Osteocyte (in vitro differentiated cells): ENCODE data around the gene C20orf141. TPM values are rescaled to one million over a fixed set of nuclear protein-coding genes. Genes with fewer than 3 reads are reported as not detected.

Source experiments
- DNase-seq: peaks from one replicate; pipeline ENCODE4 v3.0.0; 2021; ENCODE audit warnings: mixed read lengths; ENCODE audit not compliant: unreplicated experiment; ENCODE audit errors: extremely low spot score
- H3K27ac Mint-ChIP-seq: one replicate; pipeline ENCODE4 v1.8.0; 2021; ENCODE audit warnings: mild to moderate bottlenecking, mixed read lengths; ENCODE audit not compliant: unreplicated experiment
- H3K27me3 Mint-ChIP-seq: one replicate; pipeline ENCODE4 v1.8.0; 2021; ENCODE audit warnings: mixed read lengths; ENCODE audit not compliant: unreplicated experiment
- H3K36me3 Mint-ChIP-seq: one replicate; pipeline ENCODE4 v1.8.0; 2021; ENCODE audit warnings: mixed read lengths; ENCODE audit not compliant: unreplicated experiment
- H3K4me1 Mint-ChIP-seq: one replicate; pipeline ENCODE4 v1.8.0; 2021; ENCODE audit warnings: mixed read lengths; ENCODE audit not compliant: unreplicated experiment
- H3K4me3 Mint-ChIP-seq: one replicate; pipeline ENCODE4 v1.8.0; 2021; ENCODE audit warnings: mild to moderate bottlenecking, moderate library complexity, mixed read lengths; ENCODE audit not compliant: unreplicated experiment
- H3K9me3 Mint-ChIP-seq: one replicate; pipeline ENCODE4 v1.8.0; 2021; ENCODE audit warnings: mixed read lengths; ENCODE audit not compliant: unreplicated experiment
- total RNA-seq: library from RNA; stranded (reverse); gene quantifications from 2 replicates; pipeline ENCODE4 v1.2.1, GENCODE V29; 2021
- TF ChIP-seq, protein P1 (sequence below): fragments of 200-600 bp; sonication (generic); IDR thresholded peaks from 2 replicates; pipeline ENCODE4 v1.5.0; 2021; ENCODE audit warnings: antibody characterized with exemption, mild to moderate bottlenecking, moderate library complexity

Gene C20orf141
- total RNA-seq, 1 donor from 2014 or later, result not detected

DNA sequence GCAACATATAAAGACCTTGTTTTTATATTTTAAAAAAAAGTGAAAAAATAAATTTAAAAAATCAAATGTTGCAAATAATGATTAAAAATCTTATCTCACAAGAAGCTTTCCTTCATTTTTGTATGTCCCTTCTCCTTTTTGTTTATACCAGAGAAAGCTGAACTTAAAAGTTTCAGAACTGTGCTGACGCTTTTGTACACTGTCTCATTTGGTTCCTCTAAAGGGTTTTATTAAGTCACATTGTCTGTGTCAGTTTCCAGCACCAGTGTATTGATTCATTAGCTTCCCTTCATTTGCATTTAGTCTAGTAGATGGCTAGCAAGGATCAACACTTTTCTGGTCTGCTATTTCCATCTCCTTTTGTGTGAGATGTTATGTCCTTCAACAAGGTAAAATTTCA, 19.0 kb downstream of the C20orf141 start:
- H3K27ac Mint-ChIP-seq, result no peak overlapping the region
- TF ChIP-seq, protein P1, sequence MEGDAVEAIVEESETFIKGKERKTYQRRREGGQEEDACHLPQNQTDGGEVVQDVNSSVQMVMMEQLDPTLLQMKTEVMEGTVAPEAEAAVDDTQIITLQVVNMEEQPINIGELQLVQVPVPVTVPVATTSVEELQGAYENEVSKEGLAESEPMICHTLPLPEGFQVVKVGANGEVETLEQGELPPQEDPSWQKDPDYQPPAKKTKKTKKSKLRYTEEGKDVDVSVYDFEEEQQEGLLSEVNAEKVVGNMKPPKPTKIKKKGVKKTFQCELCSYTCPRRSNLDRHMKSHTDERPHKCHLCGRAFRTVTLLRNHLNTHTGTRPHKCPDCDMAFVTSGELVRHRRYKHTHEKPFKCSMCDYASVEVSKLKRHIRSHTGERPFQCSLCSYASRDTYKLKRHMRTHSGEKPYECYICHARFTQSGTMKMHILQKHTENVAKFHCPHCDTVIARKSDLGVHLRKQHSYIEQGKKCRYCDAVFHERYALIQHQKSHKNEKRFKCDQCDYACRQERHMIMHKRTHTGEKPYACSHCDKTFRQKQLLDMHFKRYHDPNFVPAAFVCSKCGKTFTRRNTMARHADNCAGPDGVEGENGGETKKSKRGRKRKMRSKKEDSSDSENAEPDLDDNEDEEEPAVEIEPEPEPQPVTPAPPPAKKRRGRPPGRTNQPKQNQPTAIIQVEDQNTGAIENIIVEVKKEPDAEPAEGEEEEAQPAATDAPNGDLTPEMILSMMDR, result no peak
- peaks cover 22% of the 10 kb centered on the region for H3K36me3 Mint-ChIP-seq
- H3K4me1 Mint-ChIP-seq, result peaks cover 10% of the 10 kb centered on the region
- no peak overlapping the region for H3K4me3 Mint-ChIP-seq
- peaks cover 7% of the 10 kb centered on the region for H3K27me3 Mint-ChIP-seq
- H3K9me3 Mint-ChIP-seq, result no peaks in the 10 kb centered on the region
- no peak for DNase-seq

- peaks cover 16% of the 10 kb centered on the region for H3K4me1 Mint-ChIP-seq
- H3K27ac Mint-ChIP-seq, result no peak overlapping the region
- DNase-seq, result no peak
- H3K4me3 Mint-ChIP-seq, result no peak overlapping the region
- no peaks in the 10 kb centered on the region for H3K9me3 Mint-ChIP-seq
- peaks cover 24% of the 10 kb centered on the region for H3K36me3 Mint-ChIP-seq
- TF ChIP-seq, protein P1, result no peak
- no peaks in the 10 kb centered on the region for H3K27me3 Mint-ChIP-seq
Observed at GRCh38 chr20:2834401-2835110, 19.8 kb downstream of the C20orf141 start.

DNA sequence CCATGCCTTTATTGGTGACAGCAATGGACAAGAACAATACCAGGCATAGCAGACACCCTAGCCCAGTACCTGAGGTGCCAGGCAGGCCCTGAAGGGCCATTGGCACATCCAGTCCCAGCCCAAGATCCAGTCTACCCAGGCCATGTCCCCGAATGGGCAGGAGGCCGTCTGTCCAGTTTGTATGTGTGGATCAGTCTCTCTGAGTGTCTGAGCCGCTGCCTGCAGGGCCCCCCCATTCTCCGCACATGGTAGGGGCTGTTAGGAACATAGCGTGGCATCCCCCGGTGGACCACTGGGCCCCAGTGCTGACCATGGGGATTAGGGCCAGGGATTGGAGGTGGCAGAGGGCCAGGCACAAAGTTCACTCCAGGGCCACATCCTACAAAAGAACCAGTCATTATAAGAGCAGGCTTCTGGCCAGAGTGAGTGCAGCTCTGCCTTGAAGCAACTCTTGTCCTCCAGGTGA, 20.6 kb downstream of the C20orf141 start:
- Mint-ChIP-seq H3K9me3 (no peaks in the 10 kb centered on the region), H3K27ac (no peak overlapping the region), H3K4me1 (peaks cover 19% of the 10 kb centered on the region), H3K4me3 (no peak overlapping the region), H3K27me3 (no peaks in the 10 kb centered on the region), H3K36me3 (peaks cover 24% of the 10 kb centered on the region)
- no peak for DNase-seq
- TF ChIP-seq, protein P1, result no peak

- TF ChIP-seq, protein P1, result no peak
- no peak overlapping the region for H3K4me3 Mint-ChIP-seq
- H3K27ac Mint-ChIP-seq, result no peak overlapping the region
- H3K4me1 Mint-ChIP-seq, result peaks cover 20% of the 10 kb centered on the region
- H3K9me3 Mint-ChIP-seq, result no peaks in the 10 kb centered on the region
- peaks cover 24% of the 10 kb centered on the region for H3K36me3 Mint-ChIP-seq
- no peak for DNase-seq
- H3K27me3 Mint-ChIP-seq, result no peaks in the 10 kb centered on the region
Observed at GRCh38 chr20:2836035-2836434, 21.2 kb downstream of the C20orf141 start.

GRCh38 chr20:2837221-2837960, 22.6 kb downstream of the C20orf141 start:
- no peak for DNase-seq
- Mint-ChIP-seq H3K36me3 (peaks cover 24% of the 10 kb centered on the region), H3K4me1 (peaks cover 17% of the 10 kb centered on the region), H3K27me3 (no peaks in the 10 kb centered on the region), H3K4me3 (no peak overlapping the region), H3K9me3 (no peaks in the 10 kb centered on the region), H3K27ac (no peak overlapping the region)
- TF ChIP-seq, protein P1, result no peak
